Smooth muscle cell (in vitro differentiated cells): ENCODE data around the gene STK17B. TPM values are rescaled to one million over a fixed set of nuclear protein-coding genes. Genes with fewer than 3 reads are reported as not detected.

ENCODE experiments used
- DNase-seq: peaks from one replicate; lab custom pipeline; 2025; ENCODE audit not compliant: unreplicated experiment; lab: John Stamatoyannopoulos, UW
- H2AFZ ChIP-seq: fragments of 200-600 bp; sonication (generic); 2 replicates; pipeline ENCODE4 v1.6.0; 2016; ENCODE audit warnings: antibody characterized with exemption, low read depth, mild to moderate bottlenecking
- H3F3A ChIP-seq: fragments of 200-600 bp; sonication (generic); 2 replicates; pipeline ENCODE4 v1.6.0; 2017; ENCODE audit warnings: antibody characterized with exemption, low read depth
- H3K27ac ChIP-seq: fragments of 200-600 bp; sonication (generic); 2 replicates; pipeline ENCODE4 v1.5.1; 2016; ENCODE audit warnings: low read depth, mild to moderate bottlenecking
- H3K27me3 ChIP-seq: fragments of 200-600 bp; sonication (generic); 2 replicates; pipeline ENCODE4 v1.6.1; 2016; ENCODE audit warnings: low read depth, mild to moderate bottlenecking
- H3K36me3 ChIP-seq: fragments of 200-600 bp; sonication (generic); 2 replicates; pipeline ENCODE4 v1.5.1; 2016; ENCODE audit warnings: low read depth
- H3K4me1 ChIP-seq: fragments of 200-600 bp; sonication (generic); 2 replicates; pipeline ENCODE4 v1.5.1; 2016; ENCODE audit warnings: low read depth
- H3K4me2 ChIP-seq: fragments of 200-600 bp; sonication (generic); 2 replicates; pipeline ENCODE4 v1.6.0; 2016; ENCODE audit warnings: mild to moderate bottlenecking
- H3K4me3 ChIP-seq: fragments of 200-600 bp; sonication (generic); 2 replicates; pipeline ENCODE4 v1.5.1; 2016; ENCODE audit warnings: mild to moderate bottlenecking
- H3K79me2 ChIP-seq: fragments of 200-600 bp; sonication (generic); 2 replicates; pipeline ENCODE4 v1.6.0; 2016; ENCODE audit warnings: low read depth, mild to moderate bottlenecking
- H3K9ac ChIP-seq: fragments of 200-600 bp; sonication (generic); 2 replicates; pipeline ENCODE4 v1.6.0; 2016; ENCODE audit warnings: low read depth
- H3K9me3 ChIP-seq: fragments of 200-600 bp; sonication (generic); replicated peaks from 2 replicates; pipeline ENCODE4 v1.5.1; 2016; ENCODE audit warnings: low read depth
- H4K20me1 ChIP-seq: fragments of 200-600 bp; sonication (generic); 2 replicates; pipeline ENCODE4 v1.6.0; 2016; ENCODE audit warnings: low read depth
- WGBS: methylation state at CpG from one replicate; pipeline ENCODE4 v1.1.7; 2016; ENCODE audit warnings: low lambda C conversion rate; 5-methylcytosine and 5-hydroxymethylcytosine counted together
- polyA plus RNA-seq: library from polyadenylated mRNA; unstranded; fragments of >200 nt; fragmentation: Nextera tagmentation; extraction: Ambion mirVana; gene quantifications from 2 replicates; pipeline ENCODE4 v1.2.1, GENCODE V29; 2016
- total RNA-seq: library from RNA; depleted of rRNA; stranded (reverse); fragments of >200 nt; gene quantifications from 2 replicates; pipeline ENCODE4 v1.2.3, GENCODE V29; 2014
- TF ChIP-seq, protein P1 (sequence below): fragments of 200-600 bp; sonication (generic); IDR thresholded peaks from 2 replicates; pipeline ENCODE4 v1.5.1; 2017; ENCODE audit warnings: borderline replicate concordance, mild to moderate bottlenecking, antibody characterized with exemption; ENCODE audit not compliant: insufficient read depth, poor library complexity, severe bottlenecking

STK17B gene
- total and polyA plus RNA-seq, 2 experiments from 2014 or later: 33.5 to 165 TPM

DNA sequence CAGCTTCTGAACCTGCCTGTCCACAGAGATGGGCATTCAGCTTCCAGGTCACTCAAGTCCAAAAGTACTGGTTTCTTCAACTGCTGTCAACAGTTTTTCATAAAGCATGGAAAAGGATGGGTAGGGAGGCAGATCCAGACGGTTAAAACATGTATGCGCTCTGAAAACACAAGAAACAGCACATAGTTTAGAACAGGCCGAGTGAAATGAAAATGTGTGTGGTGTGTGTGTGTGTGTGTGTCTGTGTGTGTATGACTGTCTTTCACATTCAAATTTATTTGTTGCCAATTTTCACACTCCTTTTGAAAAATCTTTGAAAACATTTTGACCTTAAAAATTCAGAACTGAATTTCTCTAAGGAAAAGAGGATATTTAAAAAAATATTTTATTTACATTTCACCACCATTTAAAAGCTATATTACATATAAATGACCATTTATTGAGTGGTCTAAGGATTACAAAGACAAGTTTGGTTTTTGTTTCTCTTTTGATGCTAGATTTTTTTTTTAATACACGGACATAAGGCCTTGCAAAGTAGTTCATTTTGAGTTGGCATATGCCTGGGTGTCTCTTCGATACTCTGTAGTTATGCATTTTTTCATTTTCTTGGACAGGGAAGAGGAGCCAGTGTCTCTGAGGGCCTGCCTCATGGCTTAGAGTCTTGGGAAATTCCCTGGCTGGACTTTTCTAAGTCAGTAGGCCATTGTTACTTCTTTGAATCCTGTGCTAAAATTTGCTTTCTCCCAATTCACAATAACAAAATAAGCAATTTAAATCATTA lies 30.0 kb upstream of the STK17B start:
- H3K79me2 ChIP-seq: no peaks in the 10 kb centered on the region
- H3K4me1 ChIP-seq: no peaks in the 10 kb centered on the region
- H3K27ac ChIP-seq: no peak overlapping the region
- no peak overlapping the region for H3K9ac ChIP-seq
- H3K27me3 ChIP-seq: no peaks in the 10 kb centered on the region
- no peak overlapping the region for H3K4me2 ChIP-seq
- TF ChIP-seq, protein P1, sequence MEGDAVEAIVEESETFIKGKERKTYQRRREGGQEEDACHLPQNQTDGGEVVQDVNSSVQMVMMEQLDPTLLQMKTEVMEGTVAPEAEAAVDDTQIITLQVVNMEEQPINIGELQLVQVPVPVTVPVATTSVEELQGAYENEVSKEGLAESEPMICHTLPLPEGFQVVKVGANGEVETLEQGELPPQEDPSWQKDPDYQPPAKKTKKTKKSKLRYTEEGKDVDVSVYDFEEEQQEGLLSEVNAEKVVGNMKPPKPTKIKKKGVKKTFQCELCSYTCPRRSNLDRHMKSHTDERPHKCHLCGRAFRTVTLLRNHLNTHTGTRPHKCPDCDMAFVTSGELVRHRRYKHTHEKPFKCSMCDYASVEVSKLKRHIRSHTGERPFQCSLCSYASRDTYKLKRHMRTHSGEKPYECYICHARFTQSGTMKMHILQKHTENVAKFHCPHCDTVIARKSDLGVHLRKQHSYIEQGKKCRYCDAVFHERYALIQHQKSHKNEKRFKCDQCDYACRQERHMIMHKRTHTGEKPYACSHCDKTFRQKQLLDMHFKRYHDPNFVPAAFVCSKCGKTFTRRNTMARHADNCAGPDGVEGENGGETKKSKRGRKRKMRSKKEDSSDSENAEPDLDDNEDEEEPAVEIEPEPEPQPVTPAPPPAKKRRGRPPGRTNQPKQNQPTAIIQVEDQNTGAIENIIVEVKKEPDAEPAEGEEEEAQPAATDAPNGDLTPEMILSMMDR: no peak
- H3F3A ChIP-seq: no peaks in the 10 kb centered on the region
- no peak for DNase-seq
- H3K36me3 ChIP-seq: no peaks in the 10 kb centered on the region
- no peaks in the 10 kb centered on the region for H4K20me1 ChIP-seq
- H3K4me3 ChIP-seq: no peak overlapping the region
- WGBS: 94% methylated on average over 5 of the region's 5 CpGs
- H3K9me3 ChIP-seq: no peaks in the 10 kb centered on the region
- H2AFZ ChIP-seq: no peak overlapping the region

DNA sequence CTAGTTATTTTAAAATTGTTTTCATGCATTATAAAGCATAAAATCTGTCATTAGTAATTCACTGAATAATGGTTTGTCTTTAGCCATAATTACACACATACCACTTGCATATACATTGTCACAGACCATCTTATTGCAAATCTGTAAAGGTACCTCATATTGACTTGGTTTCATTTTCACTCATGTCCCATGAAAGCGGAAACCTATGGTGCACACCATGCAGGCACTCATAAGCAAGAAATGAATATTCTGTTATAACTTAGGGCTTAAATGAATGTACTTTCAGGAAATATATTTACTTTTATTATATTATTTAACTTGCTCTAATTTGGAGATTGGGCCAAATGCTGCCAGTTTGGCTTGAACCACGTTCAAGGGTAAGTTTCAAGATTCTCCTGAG lies 29.2 kb upstream of the STK17B start:
- H3K4me3 ChIP-seq: no peak overlapping the region
- H3K9ac ChIP-seq: no peak overlapping the region
- H4K20me1 ChIP-seq: no peaks in the 10 kb centered on the region
- TF ChIP-seq, protein P1: no peak
- 98% methylated on average over 2 of the region's 2 CpGs for WGBS
- H3K36me3 ChIP-seq: no peaks in the 10 kb centered on the region
- H3F3A ChIP-seq: no peaks in the 10 kb centered on the region
- no peaks in the 10 kb centered on the region for H3K79me2 ChIP-seq
- H3K4me1 ChIP-seq: no peaks in the 10 kb centered on the region
- H2AFZ ChIP-seq: no peak overlapping the region
- DNase-seq: no peak
- H3K27me3 ChIP-seq: no peaks in the 10 kb centered on the region
- no peak overlapping the region for H3K4me2 ChIP-seq
- H3K9me3 ChIP-seq: no peaks in the 10 kb centered on the region
- no peak overlapping the region for H3K27ac ChIP-seq

GRCh38 chr2:196195758-196196157 lies 24.4 kb upstream of the STK17B start:
- no peaks in the 10 kb centered on the region for H3K36me3 ChIP-seq
- no peaks in the 10 kb centered on the region for H4K20me1 ChIP-seq
- no peak overlapping the region for H3K27ac ChIP-seq
- no peaks in the 10 kb centered on the region for H3K79me2 ChIP-seq
- no peak for DNase-seq
- no peak overlapping the region for H3K4me3 ChIP-seq
- H3K9ac ChIP-seq: no peak overlapping the region
- no peak overlapping the region for H2AFZ ChIP-seq
- no peak overlapping the region for H3K4me2 ChIP-seq
- 91% methylated on average over 4 of the region's 4 CpGs for WGBS
- H3K9me3 ChIP-seq: no peaks in the 10 kb centered on the region
- H3K27me3 ChIP-seq: no peaks in the 10 kb centered on the region
- TF ChIP-seq, protein P1: no peak
- no peaks in the 10 kb centered on the region for H3K4me1 ChIP-seq
- H3F3A ChIP-seq: no peaks in the 10 kb centered on the region

DNA sequence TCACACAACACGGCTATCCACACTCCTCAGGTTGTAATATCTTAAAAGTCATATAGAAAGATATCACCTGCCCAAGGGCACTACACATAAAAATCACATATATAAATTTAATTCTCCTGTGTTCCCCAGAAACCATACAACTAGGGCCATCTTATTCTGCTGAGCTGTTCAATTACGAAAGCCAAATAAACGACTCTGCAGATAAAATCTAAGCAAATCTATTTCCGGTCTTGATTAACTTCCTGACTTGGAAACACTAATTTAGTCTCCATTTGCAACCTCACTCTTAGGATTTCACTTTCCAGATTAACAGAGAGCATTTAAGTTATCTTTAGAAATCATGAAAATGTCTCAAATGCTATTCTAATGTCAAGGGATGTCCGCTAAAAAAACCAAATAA lies 23.9 kb upstream of the STK17B start:
- H2AFZ ChIP-seq: no peak overlapping the region
- no peaks in the 10 kb centered on the region for H3K4me1 ChIP-seq
- TF ChIP-seq, protein P1: no peak
- H3K4me3 ChIP-seq: no peak overlapping the region
- no peak overlapping the region for H3K9ac ChIP-seq
- H3K4me2 ChIP-seq: no peak overlapping the region
- H3K27me3 ChIP-seq: no peaks in the 10 kb centered on the region
- H3F3A ChIP-seq: no peaks in the 10 kb centered on the region
- no peaks in the 10 kb centered on the region for H3K36me3 ChIP-seq
- no peak overlapping the region for H3K27ac ChIP-seq
- no peaks in the 10 kb centered on the region for H3K79me2 ChIP-seq
- WGBS: 89% methylated on average over 5 of the region's 5 CpGs
- H4K20me1 ChIP-seq: no peaks in the 10 kb centered on the region
- no peak for DNase-seq
- no peaks in the 10 kb centered on the region for H3K9me3 ChIP-seq
